ENCODE measurements around the gene MNX1. TPM values are rescaled to one million over a fixed set of nuclear protein-coding genes. Genes with fewer than 3 reads are reported as not detected.
A peak's percentile ranks its signal among the peaks of the same experiment; 100 is the strongest.

Gene MNX1
- total RNA-seq, 4 donors from 2014 or later, result 0.56 TPM; not detected in 3

DNA sequence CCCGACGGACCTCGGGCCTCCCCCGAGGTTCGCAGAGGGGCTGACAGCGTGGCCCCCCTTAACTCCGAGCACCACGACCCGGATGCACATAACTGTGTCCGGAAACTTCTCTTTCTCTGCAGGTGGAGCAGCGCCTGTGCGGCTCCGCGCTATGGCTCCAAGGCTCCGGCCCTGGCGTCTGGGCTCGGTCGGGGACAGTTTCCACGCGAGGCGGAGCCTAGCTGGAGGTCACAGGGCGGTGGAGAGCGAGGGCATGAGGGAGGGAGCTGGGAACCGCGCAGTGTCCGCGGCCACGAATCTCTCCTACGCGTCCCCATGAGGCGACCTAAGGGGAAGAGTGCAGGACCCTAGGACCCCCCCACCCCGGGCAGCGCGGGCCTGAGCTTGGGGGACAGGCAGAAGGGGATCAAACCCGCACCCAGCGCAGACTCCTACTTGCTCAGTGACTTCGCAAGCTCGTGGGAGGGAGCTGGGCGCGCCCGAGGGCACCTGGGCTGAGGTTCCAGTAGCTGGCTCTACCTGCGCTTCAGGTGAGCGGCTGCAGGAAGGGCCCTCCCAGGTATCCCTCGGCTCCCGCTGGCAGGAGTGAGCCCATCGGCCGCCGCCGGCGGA, 8.6 kb upstream of the MNX1 start:
- H3K4me1 ChIP-seq, result peaks cover 44% of the 10 kb centered on the region
- DNase-seq (ENCODE audit: low spot score in 2 of 2), result peak in 1 of 2 donors; percentile 52
- WGBS, result 2% methylated on average over 21 of the region's 50 CpGs
- no peaks in the 10 kb centered on the region for H3K36me3 ChIP-seq
- H3K27ac ChIP-seq, result no peak overlapping the region
- H3K4me3 ChIP-seq, result peak overlapping the region; percentile 24
- TF ChIP-seq, protein P1, sequence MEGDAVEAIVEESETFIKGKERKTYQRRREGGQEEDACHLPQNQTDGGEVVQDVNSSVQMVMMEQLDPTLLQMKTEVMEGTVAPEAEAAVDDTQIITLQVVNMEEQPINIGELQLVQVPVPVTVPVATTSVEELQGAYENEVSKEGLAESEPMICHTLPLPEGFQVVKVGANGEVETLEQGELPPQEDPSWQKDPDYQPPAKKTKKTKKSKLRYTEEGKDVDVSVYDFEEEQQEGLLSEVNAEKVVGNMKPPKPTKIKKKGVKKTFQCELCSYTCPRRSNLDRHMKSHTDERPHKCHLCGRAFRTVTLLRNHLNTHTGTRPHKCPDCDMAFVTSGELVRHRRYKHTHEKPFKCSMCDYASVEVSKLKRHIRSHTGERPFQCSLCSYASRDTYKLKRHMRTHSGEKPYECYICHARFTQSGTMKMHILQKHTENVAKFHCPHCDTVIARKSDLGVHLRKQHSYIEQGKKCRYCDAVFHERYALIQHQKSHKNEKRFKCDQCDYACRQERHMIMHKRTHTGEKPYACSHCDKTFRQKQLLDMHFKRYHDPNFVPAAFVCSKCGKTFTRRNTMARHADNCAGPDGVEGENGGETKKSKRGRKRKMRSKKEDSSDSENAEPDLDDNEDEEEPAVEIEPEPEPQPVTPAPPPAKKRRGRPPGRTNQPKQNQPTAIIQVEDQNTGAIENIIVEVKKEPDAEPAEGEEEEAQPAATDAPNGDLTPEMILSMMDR (IDR thresholded peaks at IDR 0.05), result no peak
- TF ChIP-seq POLR2AphosphoS5 (IDR thresholded peaks at IDR 0.05), result no peak
- TF ChIP-seq POLR2A (IDR thresholded peaks at IDR 0.05), result no peak
- TF ChIP-seq EP300 (IDR thresholded peaks at IDR 0.05), result no peak
- H3K27me3 ChIP-seq, result peaks cover 98% of the 10 kb centered on the region
- H3K9me3 ChIP-seq, result no peaks in the 10 kb centered on the region

DNA sequence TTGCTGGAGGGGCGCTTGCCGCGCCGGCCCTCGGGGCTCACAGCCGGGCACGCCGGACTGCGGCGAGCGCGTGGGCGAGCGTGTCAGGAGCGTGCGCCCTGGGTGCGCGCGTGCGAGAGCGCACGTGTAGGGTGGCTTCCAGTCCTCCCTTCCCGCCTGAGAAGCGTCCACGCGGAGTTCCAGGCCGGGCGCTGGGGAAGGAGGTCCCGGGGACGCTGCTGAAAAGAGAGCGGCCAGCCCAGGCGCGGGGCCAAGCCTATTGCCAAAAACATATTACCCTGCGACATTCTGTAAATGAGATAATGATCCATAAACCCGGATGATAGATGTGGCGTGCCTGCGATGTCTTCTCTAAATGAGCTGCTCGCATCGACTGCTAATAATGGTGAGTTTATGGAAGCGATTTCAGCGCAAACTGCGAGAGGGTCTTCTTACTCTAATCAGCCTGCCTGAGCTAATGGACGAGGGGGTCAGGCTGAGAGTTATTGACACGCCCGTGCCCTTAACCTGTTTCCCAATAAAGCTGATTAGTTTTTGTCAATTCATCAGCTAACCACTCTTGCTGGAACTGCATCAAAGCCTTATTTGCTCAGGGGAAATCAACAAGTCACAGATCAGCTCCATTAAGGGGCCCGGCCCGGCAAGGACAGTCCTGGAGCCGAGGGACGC, 8.0 kb upstream of the MNX1 start:
- Histone ChIP-seq H3K36me3 (no peaks in the 10 kb centered on the region), H3K4me1 (peaks cover 44% of the 10 kb centered on the region), H3K27ac (no peak overlapping the region), H3K9me3 (no peaks in the 10 kb centered on the region), H3K27me3 (peaks cover 100% of the 10 kb centered on the region), H3K4me3 (peak overlapping the region; percentile 24)
- WGBS, result 4% methylated on average over 16 of the region's 49 CpGs
- peak in 1 of 2 donors; percentile 39 for DNase-seq (ENCODE audit: low spot score in 2 of 2)
- TF ChIP-seq POLR2A (IDR thresholded peaks at IDR 0.05) (no peak), EP300 (IDR thresholded peaks at IDR 0.05) (no peak), POLR2AphosphoS5 (IDR thresholded peaks at IDR 0.05) (no peak)
- TF ChIP-seq, protein P1 (IDR thresholded peaks at IDR 0.05), result no peak

DNA sequence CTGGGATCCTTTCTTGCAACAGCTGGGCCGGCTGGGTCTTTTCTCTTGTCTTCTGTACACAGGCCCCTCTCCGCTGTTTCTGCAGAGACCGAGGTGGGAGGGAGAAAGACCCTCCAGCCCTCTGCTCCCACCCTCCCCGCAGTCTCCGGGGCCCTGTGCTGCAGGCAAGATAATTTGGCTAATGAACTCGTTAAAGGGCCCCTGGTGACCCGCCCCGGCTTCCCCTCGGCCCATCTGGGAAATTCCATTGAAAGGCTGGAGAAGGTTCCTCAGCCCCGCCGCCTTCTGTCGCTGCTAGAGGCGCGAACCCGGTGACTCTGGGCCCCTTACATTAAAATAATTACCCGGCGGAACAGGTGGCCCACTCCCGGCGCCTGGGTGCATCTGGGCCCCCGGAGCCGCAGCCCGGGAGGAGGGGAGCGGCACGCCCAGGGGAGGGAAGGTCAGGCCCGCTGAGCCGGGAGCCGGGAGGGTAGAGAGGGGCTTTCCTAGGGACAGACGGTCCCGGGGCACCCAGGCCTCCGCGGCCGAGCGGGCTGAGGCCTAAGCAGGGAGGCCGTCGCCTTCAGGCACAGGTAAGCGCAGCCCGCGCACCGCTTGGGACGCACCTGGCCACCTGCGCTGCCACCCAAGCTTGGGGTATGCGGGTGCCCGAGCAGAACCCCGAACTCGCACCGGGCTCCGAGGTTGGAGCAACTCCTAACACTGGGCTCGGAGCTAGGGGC, 7.3 kb upstream of the MNX1 start:
- no peak overlapping the region for H3K4me3 ChIP-seq
- H3K9me3 ChIP-seq, result no peaks in the 10 kb centered on the region
- peak in 1 of 2 donors; percentile 49 for DNase-seq (ENCODE audit: low spot score in 2 of 2)
- H3K36me3 ChIP-seq, result no peaks in the 10 kb centered on the region
- H3K27me3 ChIP-seq, result peaks cover 100% of the 10 kb centered on the region
- TF ChIP-seq, protein P1 (IDR thresholded peaks at IDR 0.05), result no peak
- TF ChIP-seq POLR2A (IDR thresholded peaks at IDR 0.05), result no peak
- TF ChIP-seq POLR2AphosphoS5 (IDR thresholded peaks at IDR 0.05), result no peak
- no peak for TF ChIP-seq EP300 (IDR thresholded peaks at IDR 0.05)
- no peak overlapping the region for H3K27ac ChIP-seq
- WGBS, result 11% methylated on average over 16 of the region's 48 CpGs
- peaks cover 44% of the 10 kb centered on the region for H3K4me1 ChIP-seq

DNA sequence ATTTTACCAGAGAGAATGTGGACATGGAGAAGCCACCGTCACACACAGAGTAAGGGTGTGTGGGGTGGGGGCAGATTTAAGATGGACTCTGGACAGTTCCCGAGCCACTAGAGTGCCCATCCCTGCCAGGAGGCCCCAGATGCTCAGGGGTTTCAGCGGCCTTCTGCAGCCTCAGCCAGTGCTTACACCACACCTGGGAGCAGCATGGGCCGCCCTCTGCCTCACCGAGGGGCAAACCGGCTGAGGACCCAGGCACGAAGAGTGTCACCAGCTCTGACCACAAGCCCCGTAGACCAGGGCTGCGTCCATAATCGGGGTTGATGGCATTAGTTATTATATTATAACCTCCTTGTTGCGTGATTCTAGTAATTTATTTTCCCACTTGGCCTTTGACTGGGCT, 6.7 kb upstream of the MNX1 start:
- WGBS, result 15% methylated on average over 10 of the region's 11 CpGs
- DNase-seq (ENCODE audit: low spot score in 2 of 2), result peak in 1 of 2 donors; percentile 47
- Histone ChIP-seq H3K4me1 (peaks cover 42% of the 10 kb centered on the region), H3K36me3 (no peaks in the 10 kb centered on the region), H3K9me3 (no peaks in the 10 kb centered on the region), H3K27me3 (peaks cover 100% of the 10 kb centered on the region), H3K27ac (no peak overlapping the region), H3K4me3 (no peak overlapping the region)
- no peak for TF ChIP-seq POLR2A (IDR thresholded peaks at IDR 0.05)
- no peak for TF ChIP-seq POLR2AphosphoS5 (IDR thresholded peaks at IDR 0.05)
- TF ChIP-seq, protein P1 (IDR thresholded peaks at IDR 0.05), result no peak
- no peak for TF ChIP-seq EP300 (IDR thresholded peaks at IDR 0.05)
